ENCODE data around the gene FAM167B. TPM values are rescaled to one million over a fixed set of nuclear protein-coding genes. Genes with fewer than 3 reads are reported as not detected.

The FAM167B gene
- polyA plus RNA-seq, 2 of the 4 experiments (the other 2 are of a cell fraction): 0.53 to 2.0 TPM

DNA sequence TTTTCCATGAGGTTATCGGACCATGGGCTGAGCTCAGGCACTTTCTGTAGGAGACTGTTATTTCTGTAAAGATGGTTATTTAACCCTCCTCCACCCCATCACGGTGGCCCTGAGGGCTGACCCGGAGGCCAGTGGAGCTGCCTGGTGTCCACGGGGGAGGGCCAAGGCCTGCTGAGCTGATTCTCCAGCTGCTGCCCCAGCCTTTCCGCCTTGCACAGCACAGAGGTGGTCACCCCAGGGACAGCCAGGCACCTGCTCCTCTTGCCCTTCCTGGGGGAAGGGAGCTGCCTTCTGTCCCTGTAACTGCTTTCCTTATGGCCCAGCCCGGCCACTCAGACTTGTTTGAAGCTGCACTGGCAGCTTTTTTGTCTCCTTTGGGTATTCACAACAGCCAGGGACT, 49.2 kb upstream of the FAM167B start (continued):
- TF ChIP-seq EHMT2 (IDR thresholded peaks at IDR 0.05; ENCODE audit: low read depth) (no peak), TP53 (CRISPR knock-in tag; IDR thresholded peaks at IDR 0.05) (no peak), CEBPB (IDR thresholded peaks at IDR 0.05) (no peak), ZSCAN20 (CRISPR knock-in tag; IDR thresholded peaks at IDR 0.05) (no peak)

DNA sequence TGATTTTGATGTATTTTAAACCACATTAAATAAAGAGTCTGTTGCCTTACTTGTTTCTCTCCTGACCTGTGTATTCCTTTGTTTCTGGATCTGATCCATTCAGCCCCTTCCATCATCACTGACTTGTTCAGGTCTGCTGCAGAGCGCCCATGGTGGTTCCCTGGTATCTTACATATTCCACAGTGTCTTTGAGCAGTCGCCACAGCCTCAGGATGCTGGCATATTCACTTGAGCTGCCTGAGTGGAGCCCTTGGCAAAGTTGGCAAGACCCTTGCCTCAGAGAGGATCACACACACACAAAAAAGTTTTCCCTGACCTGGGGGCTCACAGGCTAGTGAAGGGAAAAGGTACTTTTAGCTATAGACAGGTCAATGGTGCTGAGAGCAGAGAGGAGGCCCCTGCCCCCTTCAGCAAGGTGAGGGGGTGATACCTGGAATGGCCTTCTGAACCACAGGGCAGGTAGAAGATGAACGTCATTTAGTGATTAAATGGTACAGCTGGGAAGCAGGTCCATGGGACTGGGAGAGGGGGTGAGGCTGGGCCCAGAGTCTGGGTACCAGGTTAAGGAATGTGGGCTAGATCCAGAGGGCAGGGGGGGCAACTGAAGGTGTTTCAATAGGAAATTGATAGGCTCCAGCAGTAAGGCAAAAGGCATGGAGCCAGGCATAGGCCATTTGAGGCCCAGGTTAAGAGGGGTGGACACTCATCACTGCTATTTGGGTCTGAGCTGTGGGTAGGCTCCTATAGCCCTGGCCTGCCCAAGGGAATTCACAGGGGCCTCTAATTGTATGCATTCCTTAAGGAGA, 48.6 kb upstream of the FAM167B start:
- FAIRE-seq: no peak

DNA sequence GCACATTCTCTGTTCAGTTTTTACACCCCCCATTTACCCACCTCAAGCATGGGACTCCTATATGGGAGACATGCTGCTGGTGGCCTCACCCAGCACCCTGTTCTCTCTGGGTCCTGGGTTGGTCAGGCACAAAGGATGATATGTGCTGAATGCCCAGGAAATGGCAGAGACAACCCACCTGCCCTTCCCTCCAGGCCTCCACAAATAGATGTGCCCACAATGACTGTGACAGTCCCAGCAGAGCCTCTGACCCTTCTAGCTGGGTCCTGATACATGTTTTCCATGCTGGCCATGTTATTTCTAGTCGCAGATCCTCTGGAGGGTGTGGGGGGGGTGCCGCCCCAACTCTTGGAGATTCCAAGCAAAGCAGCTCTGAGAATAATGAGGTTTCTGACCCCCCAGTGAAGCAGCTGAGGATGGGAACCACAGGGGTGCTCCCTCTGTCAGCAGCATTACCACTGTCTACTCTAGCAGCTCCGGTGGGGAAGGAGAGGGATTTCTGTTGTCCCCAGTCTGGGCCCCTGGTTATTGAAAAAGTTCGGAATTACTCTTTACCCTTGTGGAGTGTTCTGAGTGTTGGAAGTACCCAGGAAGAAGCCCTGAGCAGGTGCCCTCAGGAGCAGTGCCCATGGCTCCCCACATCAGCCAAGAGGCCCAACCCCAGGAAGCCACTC, 47.8 kb upstream of the FAM167B start:
- TF ChIP-seq SREBF2 (IDR thresholded peaks at IDR 0.05) (no peak), NFE2L2 (conservative IDR thresholded peaks at IDR 0.05; ENCODE audit: low read length) (no peak), RARB (CRISPR knock-in tag; IDR thresholded peaks at IDR 0.05) (no peak)
- TF ChIP-seq, protein P1, sequence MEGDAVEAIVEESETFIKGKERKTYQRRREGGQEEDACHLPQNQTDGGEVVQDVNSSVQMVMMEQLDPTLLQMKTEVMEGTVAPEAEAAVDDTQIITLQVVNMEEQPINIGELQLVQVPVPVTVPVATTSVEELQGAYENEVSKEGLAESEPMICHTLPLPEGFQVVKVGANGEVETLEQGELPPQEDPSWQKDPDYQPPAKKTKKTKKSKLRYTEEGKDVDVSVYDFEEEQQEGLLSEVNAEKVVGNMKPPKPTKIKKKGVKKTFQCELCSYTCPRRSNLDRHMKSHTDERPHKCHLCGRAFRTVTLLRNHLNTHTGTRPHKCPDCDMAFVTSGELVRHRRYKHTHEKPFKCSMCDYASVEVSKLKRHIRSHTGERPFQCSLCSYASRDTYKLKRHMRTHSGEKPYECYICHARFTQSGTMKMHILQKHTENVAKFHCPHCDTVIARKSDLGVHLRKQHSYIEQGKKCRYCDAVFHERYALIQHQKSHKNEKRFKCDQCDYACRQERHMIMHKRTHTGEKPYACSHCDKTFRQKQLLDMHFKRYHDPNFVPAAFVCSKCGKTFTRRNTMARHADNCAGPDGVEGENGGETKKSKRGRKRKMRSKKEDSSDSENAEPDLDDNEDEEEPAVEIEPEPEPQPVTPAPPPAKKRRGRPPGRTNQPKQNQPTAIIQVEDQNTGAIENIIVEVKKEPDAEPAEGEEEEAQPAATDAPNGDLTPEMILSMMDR (IDR thresholded peaks at IDR 0.05): no peak
- ChIA-PET CTCF (interaction anchor here (0.6 to 1.6 kb wide), 2 partner anchors 17 to 87 kb away, joined by 3 to 6 read pairs; no protein-coding TSS in a partner anchor), POLR2A (interaction anchor here (2.6 kb wide), 1 partner anchor 19 kb away, joined by 16 read pairs; the partner anchor contains the start of gene TXLNA)
- peak; percentile 1 to 2; a peak in 1 of 6 replicates for ATAC-seq
- no peak for DNase-seq (ENCODE audit: low read depth in 1 of 2, low spot score in 1 of 2)
- H3K4me2 ChIP-seq: no peak overlapping the region
- H3K9me3 ChIP-seq: no peaks in the 10 kb centered on the region
- FAIRE-seq: no peak
- WGBS (ENCODE audit: missing lambda C conversion rate): 90% methylated on average over 4 of the region's 4 CpGs
- no peak overlapping the region for H3K4me3 ChIP-seq
- H3K27ac ChIP-seq: no peak overlapping the region; a peak in 1 of 6 replicates
- H3K4me1 ChIP-seq: 0 out of 3 replicates have a peak, but pooled peaks cover 5% of the 10 kb centered on the region

More for the DNA sequence above, 48.6 kb upstream of the FAM167B start:
- POLR2A ChIA-PET: interaction anchor here (0.6 to 2.6 kb wide), 2 partner anchors 19 to 99 kb away, joined by 3 to 16 read pairs; partner anchors contain the start of gene TXLNA
- CTCF ChIA-PET: interaction anchor here (0.6 to 1.6 kb wide), 2 partner anchors 17 to 86 kb away, joined by 3 to 6 read pairs; no protein-coding TSS in a partner anchor
- WGBS (ENCODE audit: missing lambda C conversion rate): 72% methylated on average over 2 of the region's 3 CpGs
- Histone ChIP-seq H3K4me3 (no peak overlapping the region), H3K9me3 (no peaks in the 10 kb centered on the region), H3K27ac (no peak overlapping the region), H3K4me2 (no peak overlapping the region), H3K4me1 (0 out of 3 replicates have a peak, but pooled peaks cover 5% of the 10 kb centered on the region)
- peak; percentile 1 to 2; a peak in 1 of 6 replicates for ATAC-seq
- TF ChIP-seq POLR2AphosphoS2 (conservative IDR thresholded peaks at IDR 0.05; ENCODE audit: low read length): peak; percentile 55; the same call in 1 of the 2 replicates
- no peak for TF ChIP-seq BHLHE40 (IDR thresholded peaks at IDR 0.05; ENCODE audit: low read depth, low read length)
- TF ChIP-seq CEBPB (IDR thresholded peaks at IDR 0.05): no peak
- no peak for TF ChIP-seq ZC3H11A (IDR thresholded peaks at IDR 0.05)
- no peak for TF ChIP-seq CHD4 (IDR thresholded peaks at IDR 0.05; ENCODE audit: borderline replicate concordance)
- no peak for TF ChIP-seq EHF (CRISPR knock-in tag; IDR thresholded peaks at IDR 0.05)
- TF ChIP-seq SMC3 (IDR thresholded peaks at IDR 0.05): no peak
- no peak for TF ChIP-seq HDAC2 (IDR thresholded peaks at IDR 0.05)
- peak in 1 of 2 experiments; percentile 34; a peak in 1 of 5 replicates for TF ChIP-seq JUN (IDR thresholded peaks at IDR 0.05)
- TF ChIP-seq EP300 (IDR thresholded peaks at IDR 0.05): no peak
- TF ChIP-seq NPAS2 (CRISPR knock-in tag; IDR thresholded peaks at IDR 0.05; ENCODE audit: borderline replicate concordance): no peak
- TF ChIP-seq, protein P2, sequence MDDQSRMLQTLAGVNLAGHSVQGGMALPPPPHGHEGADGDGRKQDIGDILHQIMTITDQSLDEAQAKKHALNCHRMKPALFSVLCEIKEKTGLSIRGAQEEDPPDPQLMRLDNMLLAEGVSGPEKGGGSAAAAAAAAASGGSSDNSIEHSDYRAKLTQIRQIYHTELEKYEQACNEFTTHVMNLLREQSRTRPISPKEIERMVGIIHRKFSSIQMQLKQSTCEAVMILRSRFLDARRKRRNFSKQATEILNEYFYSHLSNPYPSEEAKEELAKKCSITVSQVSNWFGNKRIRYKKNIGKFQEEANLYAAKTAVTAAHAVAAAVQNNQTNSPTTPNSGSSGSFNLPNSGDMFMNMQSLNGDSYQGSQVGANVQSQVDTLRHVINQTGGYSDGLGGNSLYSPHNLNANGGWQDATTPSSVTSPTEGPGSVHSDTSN (IDR thresholded peaks at IDR 0.05): no peak
- no peak for TF ChIP-seq GATA3 (IDR thresholded peaks at IDR 0.05; ENCODE audit: borderline replicate concordance)
- TF ChIP-seq NR3C1 (IDR thresholded peaks at IDR 0.05): no peak
- TF ChIP-seq, protein P3, sequence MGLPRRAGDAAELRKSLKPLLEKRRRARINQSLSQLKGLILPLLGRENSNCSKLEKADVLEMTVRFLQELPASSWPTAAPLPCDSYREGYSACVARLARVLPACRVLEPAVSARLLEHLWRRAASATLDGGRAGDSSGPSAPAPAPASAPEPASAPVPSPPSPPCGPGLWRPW (IDR thresholded peaks at IDR 0.05): no peak
- no peak for DNase-seq (ENCODE audit: low read depth in 1 of 2, low spot score in 1 of 2)
